Endothelial cell of umbilical vein (primary cell): ENCODE data around the gene CBX3.

Source experiments
- CTCF ChIP-seq, 2 donors: IDR thresholded peaks; 1 replicate in 1 of 2; 2 replicates in 1 of 2; pipeline ENCODE4 v1.5.1; 2011; ENCODE audit warnings: low read length in 2 of 2, mild to moderate bottlenecking in 2 of 2, moderate library complexity in 2 of 2, control low read depth in 1 of 2, inconsistent platforms in 1 of 2, low read depth in 1 of 2; ENCODE audit not compliant: insufficient read depth in 1 of 2; ENCODE audit errors: extremely low read depth in 1 of 2
- EZH2 ChIP-seq: IDR thresholded peaks from 2 replicates; pipeline ENCODE4 v1.6.1; 2012; ENCODE audit warnings: borderline replicate concordance, low read depth, mild to moderate bottlenecking, moderate library complexity, low read length, inconsistent platforms; ENCODE audit not compliant: severe bottlenecking
- GATA2 ChIP-seq: IDR thresholded peaks from 2 replicates; pipeline ENCODE4 v1.7.0; 2011; ENCODE audit warnings: low read depth, mild to moderate bottlenecking, moderate library complexity, mixed read lengths, low read length; ENCODE audit not compliant: insufficient read length, insufficient read depth
- JUN ChIP-seq: IDR thresholded peaks from 2 replicates; pipeline ENCODE4 v1.6.1; 2011; ENCODE audit warnings: borderline replicate concordance, low read depth; ENCODE audit not compliant: insufficient read length, insufficient read depth
- MAX ChIP-seq: IDR thresholded peaks from 2 replicates; pipeline ENCODE4 v1.6.1; 2011; ENCODE audit not compliant: insufficient read depth, insufficient read length
- POLR2A ChIP-seq: IDR thresholded peaks from 2 replicates; pipeline ENCODE4 v1.6.1; 2012; ENCODE audit warnings: low read depth, mild to moderate bottlenecking, control low read depth, low read length
- POLR2AphosphoS5 ChIP-seq: IDR thresholded peaks from 2 replicates; pipeline ENCODE4 v1.6.1; 2012; ENCODE audit warnings: low read depth, mild to moderate bottlenecking, control low read depth, low read length, moderate library complexity; ENCODE audit not compliant: insufficient read depth

GRCh38 chr7:26153241-26153822, 48.2 kb upstream of the CBX3 start:
- TF ChIP-seq CTCF (IDR thresholded peaks at IDR 0.05; ENCODE audit: extremely low read depth in 1 of 2, insufficient read depth in 1 of 2, low read depth in 1 of 2, low read length in 2 of 2) (no peak), MAX (no peak), EZH2 (no peak), POLR2A (no peak), POLR2AphosphoS5 (no peak), GATA2 (no peak), JUN (no peak)
